IPS DF 6.9 (cell line): ENCODE data around the gene GDAP2.
"Not testable (repeated sequence)": the region's sequence is repeated elsewhere in the genome, so short reads cannot be mapped to it uniquely, and the experiment has no call there.

Source experiments
- DNase-seq: peaks from one replicate; pipeline ENCODE4 v3.0.0-alpha.2; 2013; ENCODE audit warnings: low read depth, low spot score
- H3K27ac ChIP-seq: one replicate; pipeline ENCODE4 v1.5.1; 2013; ENCODE audit warnings: low read length, control low read depth
- H3K27me3 ChIP-seq: 2 replicates; pipeline ENCODE4 v1.6.1; 2013; ENCODE audit warnings: mild to moderate bottlenecking, low read length; ENCODE audit not compliant: control insufficient read depth, insufficient read depth
- H3K36me3 ChIP-seq: 2 replicates; pipeline ENCODE4 v1.6.1; 2013; ENCODE audit warnings: low read length; ENCODE audit not compliant: control insufficient read depth, insufficient read depth
- H3K4me1 ChIP-seq: 2 replicates; pipeline ENCODE4 v1.6.1; 2013; ENCODE audit warnings: low read length; ENCODE audit not compliant: control insufficient read depth, insufficient read depth
- H3K4me3 ChIP-seq: 2 replicates; pipeline ENCODE4 v1.5.1; 2013; ENCODE audit warnings: mild to moderate bottlenecking, low read length
- H3K9me3 ChIP-seq: 2 replicates; pipeline ENCODE4 v1.6.1; 2013; ENCODE audit warnings: low read length, inconsistent platforms; ENCODE audit not compliant: control insufficient read depth, insufficient read depth
- WGBS: extraction: QIAGEN DNeasy Blood & Tissue Kit; methylation state at CpG from one replicate; pipeline ENCODE4 v1.1.7; 2013; ENCODE audit warnings: mixed read lengths, missing lambda C conversion rate; ENCODE audit not compliant: insufficient read length, insufficient coverage; 5-methylcytosine and 5-hydroxymethylcytosine counted together

GDAP2 gene

DNA sequence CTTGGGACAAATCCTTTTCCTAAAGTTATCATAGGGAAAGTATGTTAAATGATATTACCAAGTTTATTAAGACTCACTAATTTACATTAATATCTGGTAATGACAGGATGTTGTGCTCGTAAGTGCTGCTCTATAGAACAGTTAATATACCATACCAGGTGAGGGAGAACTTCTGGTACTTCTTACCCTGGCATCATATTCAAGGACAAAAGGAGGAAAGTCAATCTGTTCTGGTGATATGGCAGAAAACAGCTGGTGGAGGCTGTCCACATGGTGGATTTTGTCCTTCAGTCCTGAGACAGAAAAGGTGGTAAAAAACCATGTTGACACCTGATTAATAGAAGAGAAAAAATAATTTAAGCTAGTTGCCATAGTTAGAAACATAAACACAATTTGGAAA is 51.6 kb downstream of the GDAP2 start:
- Histone ChIP-seq H3K36me3 (no peaks in the 10 kb centered on the region), H3K27me3 (no peaks in the 10 kb centered on the region), H3K27ac (no peak overlapping the region), H3K4me1 (no peaks in the 10 kb centered on the region), H3K9me3 (no peaks in the 10 kb centered on the region), H3K4me3 (no peak overlapping the region)
- no peak for DNase-seq
- WGBS: no CpG with 5 or more reads among the region's 1 CpG

DNA sequence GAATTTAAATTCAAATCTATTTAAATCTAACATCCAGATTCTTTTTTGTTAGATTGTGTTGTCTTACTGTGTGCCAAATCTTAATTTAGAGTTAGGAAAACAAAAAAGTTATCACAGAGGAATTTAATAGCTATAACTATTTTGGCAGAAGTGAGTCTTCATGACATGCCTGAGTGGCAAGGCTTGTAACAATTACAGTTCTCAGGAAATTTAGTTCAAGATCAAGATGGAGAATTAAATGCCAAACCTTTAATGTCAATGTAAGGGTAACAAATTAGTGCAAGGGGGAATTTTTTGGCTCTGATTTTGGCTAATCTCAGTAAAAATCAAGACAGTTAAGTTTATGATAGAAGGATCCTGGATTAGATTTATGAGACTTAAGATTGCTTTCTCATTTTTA is 58.4 kb downstream of the GDAP2 start:
- no peaks in the 10 kb centered on the region for H3K27me3 ChIP-seq
- H3K27ac ChIP-seq: no peak overlapping the region
- H3K9me3 ChIP-seq: no peaks in the 10 kb centered on the region
- no peaks in the 10 kb centered on the region for H3K4me1 ChIP-seq
- no peaks in the 10 kb centered on the region; the same call in 1 of the 2 replicates for H3K36me3 ChIP-seq
- H3K4me3 ChIP-seq: no peak overlapping the region
- no peak for DNase-seq

- no peaks in the 10 kb centered on the region for H3K4me1 ChIP-seq
- WGBS: no CpG with 5 or more reads among the region's 2 CpGs
- no peaks in the 10 kb centered on the region for H3K36me3 ChIP-seq
- H3K9me3 ChIP-seq: no peaks in the 10 kb centered on the region
- H3K4me3 ChIP-seq: no peak overlapping the region
- DNase-seq: no peak
- no peaks in the 10 kb centered on the region for H3K27me3 ChIP-seq
- no peak overlapping the region for H3K27ac ChIP-seq
Measured at GRCh38 chr1:117861694-117862093, 67.7 kb downstream of the GDAP2 start.

- no peaks in the 10 kb centered on the region for H3K9me3 ChIP-seq
- no peak overlapping the region for H3K4me3 ChIP-seq
- H3K27me3 ChIP-seq: no peaks in the 10 kb centered on the region
- H3K36me3 ChIP-seq: no peaks in the 10 kb centered on the region
- no peak for DNase-seq
- WGBS: no CpG with 5 or more reads among the region's 2 CpGs
- no peaks in the 10 kb centered on the region for H3K4me1 ChIP-seq
- no peak overlapping the region for H3K27ac ChIP-seq
Measured at GRCh38 chr1:117860896-117861610, 68.4 kb downstream of the GDAP2 start.

GRCh38 chr1:117859901-117860300 is 69.5 kb downstream of the GDAP2 start:
- no peaks in the 10 kb centered on the region for H3K36me3 ChIP-seq
- H3K27ac ChIP-seq: no peak overlapping the region
- no peaks in the 10 kb centered on the region for H3K27me3 ChIP-seq
- no peak for DNase-seq
- WGBS: no CpG with 5 or more reads among the region's 4 CpGs
- no peaks in the 10 kb centered on the region for H3K9me3 ChIP-seq
- H3K4me3 ChIP-seq: no peak overlapping the region
- H3K4me1 ChIP-seq: no peaks in the 10 kb centered on the region

DNA sequence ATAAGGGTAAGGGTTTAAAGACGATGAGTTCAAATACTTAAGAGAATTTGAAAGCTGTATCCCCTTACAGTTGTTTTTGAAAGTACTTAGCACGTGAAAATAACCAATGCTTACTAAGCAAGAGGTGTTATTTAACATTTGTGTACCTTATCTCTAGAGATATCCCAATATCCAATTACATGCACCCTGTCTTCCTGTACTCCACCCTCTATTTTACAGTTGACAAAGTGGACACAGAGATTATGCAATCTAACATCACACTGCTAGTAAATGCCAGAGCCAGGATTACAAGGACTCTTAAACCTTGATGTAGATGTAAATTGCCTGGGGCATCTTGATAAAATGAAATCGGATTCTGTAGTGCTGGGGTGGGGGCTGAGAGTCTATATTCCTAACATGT is 72.0 kb downstream of the GDAP2 start:
- WGBS: no CpG with 5 or more reads among the region's 3 CpGs
- Histone ChIP-seq H3K27me3 (no peaks in the 10 kb centered on the region), H3K4me3 (no peak overlapping the region), H3K9me3 (no peaks in the 10 kb centered on the region), H3K4me1 (no peaks in the 10 kb centered on the region), H3K36me3 (no peaks in the 10 kb centered on the region), H3K27ac (no peak overlapping the region)
- DNase-seq: no peak

GRCh38 chr1:117852853-117853553 is 76.4 kb downstream of the GDAP2 start:
- no peak overlapping the region for H3K4me3 ChIP-seq
- H3K4me1 ChIP-seq: no peaks in the 10 kb centered on the region
- H3K27ac ChIP-seq: no peak overlapping the region
- no peaks in the 10 kb centered on the region for H3K36me3 ChIP-seq
- no peaks in the 10 kb centered on the region for H3K27me3 ChIP-seq
- H3K9me3 ChIP-seq: no peaks in the 10 kb centered on the region
- WGBS: no CpG with 5 or more reads among the region's 1 CpG
- DNase-seq: no peak

GRCh38 chr1:117851687-117852086 is 77.7 kb downstream of the GDAP2 start:
- Histone ChIP-seq H3K36me3 (no peaks in the 10 kb centered on the region), H3K9me3 (no peaks in the 10 kb centered on the region), H3K4me3 (no peak overlapping the region), H3K4me1 (no peaks in the 10 kb centered on the region), H3K27me3 (no peaks in the 10 kb centered on the region), H3K27ac (no peak overlapping the region)
- no peak for DNase-seq
- no CpG with 5 or more reads among the region's 2 CpGs for WGBS

GRCh38 chr1:117846674-117847425 is 82.6 kb downstream of the GDAP2 start:
- no CpG with 5 or more reads among the region's 7 CpGs for WGBS
- DNase-seq: no peak
- no peaks in the 10 kb centered on the region for H3K27me3 ChIP-seq
- no peak overlapping the region for H3K27ac ChIP-seq
- H3K36me3 ChIP-seq: no peaks in the 10 kb centered on the region
- H3K9me3 ChIP-seq: no peaks in the 10 kb centered on the region
- H3K4me1 ChIP-seq: no peaks in the 10 kb centered on the region
- H3K4me3 ChIP-seq: no peak overlapping the region

- not testable (repeated sequence) for H3K27me3 ChIP-seq, H3K4me3 ChIP-seq, H3K4me1 ChIP-seq, H3K9me3 ChIP-seq, H3K36me3 ChIP-seq, DNase-seq, H3K27ac ChIP-seq
Measured at GRCh38 chr1:117844478-117844877, 84.9 kb downstream of the GDAP2 start.
